ENCODE measurements around the gene MBP. TPM values are rescaled to one million over a fixed set of nuclear protein-coding genes. Genes with fewer than 3 reads are reported as not detected.
"Not testable (repeated sequence)": the region's sequence is repeated elsewhere in the genome, so short reads cannot be mapped to it uniquely, and the experiment has no call there.

Gene MBP
- total RNA-seq, 1 experiment from 2014 or later = not detected

DNA sequence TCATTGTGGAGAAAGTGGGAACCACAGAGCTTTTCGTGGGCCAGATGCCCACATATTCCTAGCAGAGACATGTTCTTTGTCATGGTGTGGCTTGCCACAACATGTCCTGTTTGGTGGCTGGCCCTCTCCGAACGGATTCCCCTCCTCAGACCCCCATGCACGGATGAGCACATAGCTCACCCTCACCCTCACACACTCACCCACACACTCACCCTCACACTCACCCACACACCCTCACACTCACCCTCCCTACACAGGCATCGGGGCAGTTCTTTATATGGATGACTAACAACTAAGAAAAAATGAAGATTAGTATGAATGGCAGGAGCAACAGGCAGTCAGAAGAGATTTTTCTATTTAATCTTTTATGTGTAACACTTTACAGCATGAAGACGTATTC is 160.3 kb downstream of the MBP start:
- no peak overlapping the region for H3K27ac ChIP-seq (ENCODE audit: low read depth, low read length, poor library complexity, severe bottlenecking)
- CTCF ChIA-PET = no interaction called here
- no peaks in the 10 kb centered on the region for H3K27me3 ChIP-seq (replicated peaks; ENCODE audit: insufficient read depth, low read depth, low read length, poor library complexity)
- H3K9me3 ChIP-seq (ENCODE audit: low read depth, low read length, poor library complexity, severe bottlenecking) = no peaks in the 10 kb centered on the region
- no peak overlapping the region for H3K4me3 ChIP-seq (ENCODE audit: low read depth, low read length, poor library complexity, severe bottlenecking)
- no peaks in the 10 kb centered on the region for H3K4me1 ChIP-seq (ENCODE audit: insufficient read depth, low read length, poor library complexity, severe bottlenecking)
- no TSS peak for BruUV-seq (replicated peaks)
- DNase-seq (ENCODE audit: low spot score) = no peak
- POLR2A ChIA-PET (ENCODE audit: low non-redundant PET) = no interaction called here
- H3K36me3 ChIP-seq (ENCODE audit: insufficient read depth, low read length, poor library complexity, severe bottlenecking) = no peaks in the 10 kb centered on the region
- intact Hi-C loops (cut with micrococcal nuclease; ENCODE audit: unreplicated experiment) = no loop called here
- TF ChIP-seq, protein P1, sequence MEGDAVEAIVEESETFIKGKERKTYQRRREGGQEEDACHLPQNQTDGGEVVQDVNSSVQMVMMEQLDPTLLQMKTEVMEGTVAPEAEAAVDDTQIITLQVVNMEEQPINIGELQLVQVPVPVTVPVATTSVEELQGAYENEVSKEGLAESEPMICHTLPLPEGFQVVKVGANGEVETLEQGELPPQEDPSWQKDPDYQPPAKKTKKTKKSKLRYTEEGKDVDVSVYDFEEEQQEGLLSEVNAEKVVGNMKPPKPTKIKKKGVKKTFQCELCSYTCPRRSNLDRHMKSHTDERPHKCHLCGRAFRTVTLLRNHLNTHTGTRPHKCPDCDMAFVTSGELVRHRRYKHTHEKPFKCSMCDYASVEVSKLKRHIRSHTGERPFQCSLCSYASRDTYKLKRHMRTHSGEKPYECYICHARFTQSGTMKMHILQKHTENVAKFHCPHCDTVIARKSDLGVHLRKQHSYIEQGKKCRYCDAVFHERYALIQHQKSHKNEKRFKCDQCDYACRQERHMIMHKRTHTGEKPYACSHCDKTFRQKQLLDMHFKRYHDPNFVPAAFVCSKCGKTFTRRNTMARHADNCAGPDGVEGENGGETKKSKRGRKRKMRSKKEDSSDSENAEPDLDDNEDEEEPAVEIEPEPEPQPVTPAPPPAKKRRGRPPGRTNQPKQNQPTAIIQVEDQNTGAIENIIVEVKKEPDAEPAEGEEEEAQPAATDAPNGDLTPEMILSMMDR (conservative IDR thresholded peaks at IDR 0.05; ENCODE audit: low read depth, low read length) = no peak
- no peak for TF ChIP-seq EZH2 (IDR thresholded peaks at IDR 0.05; ENCODE audit: borderline replicate concordance, low read depth, low read length, poor library complexity, severe bottlenecking)

DNA sequence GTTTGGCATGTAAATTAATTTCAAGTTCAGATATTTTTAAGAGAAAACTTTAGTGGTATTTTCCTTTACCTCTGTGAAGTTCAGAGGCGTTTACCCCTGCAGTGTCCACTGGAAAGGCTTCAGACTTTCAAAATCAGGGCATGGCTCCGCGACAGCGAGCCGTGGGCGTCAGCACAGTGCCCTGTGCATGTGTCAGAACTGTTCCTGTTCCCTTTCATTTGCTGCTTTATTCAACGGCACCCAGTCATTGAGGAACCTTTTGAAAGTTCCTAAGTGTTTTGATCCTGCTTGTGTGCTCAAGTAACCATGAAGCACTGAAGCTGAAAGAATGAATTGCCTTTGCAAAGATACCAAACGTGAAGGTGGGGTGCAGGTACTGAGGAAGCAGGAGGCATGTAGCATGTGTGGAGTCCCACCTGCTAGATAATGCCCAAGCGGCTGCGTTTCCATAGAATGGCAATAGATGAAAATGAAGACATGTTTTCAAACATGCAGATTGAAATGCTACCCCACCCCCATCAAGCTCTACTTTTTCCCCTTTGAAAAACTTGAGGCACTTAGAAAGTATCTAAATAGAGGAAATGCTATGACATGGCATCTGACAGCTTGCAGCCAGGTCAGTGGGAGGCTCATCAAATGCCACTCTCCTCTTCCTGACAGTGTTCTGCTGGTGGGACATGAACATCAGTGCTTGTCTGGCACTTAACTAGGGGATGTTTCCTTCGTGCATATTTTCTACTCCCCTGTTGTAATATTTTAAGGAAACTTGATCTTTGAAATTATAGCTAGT is 161.6 kb downstream of the MBP start:
- no TSS peak for BruUV-seq (replicated peaks)
- Histone ChIP-seq H3K9me3 (ENCODE audit: low read depth, low read length, poor library complexity, severe bottlenecking) (no peaks in the 10 kb centered on the region), H3K27ac (ENCODE audit: low read depth, low read length, poor library complexity, severe bottlenecking) (no peak overlapping the region), H3K4me3 (ENCODE audit: low read depth, low read length, poor library complexity, severe bottlenecking) (no peak overlapping the region), H3K36me3 (ENCODE audit: insufficient read depth, low read length, poor library complexity, severe bottlenecking) (no peaks in the 10 kb centered on the region), H3K4me1 (ENCODE audit: insufficient read depth, low read length, poor library complexity, severe bottlenecking) (no peaks in the 10 kb centered on the region), H3K27me3 (replicated peaks; ENCODE audit: insufficient read depth, low read depth, low read length, poor library complexity) (no peaks in the 10 kb centered on the region)
- no peak for TF ChIP-seq EZH2 (IDR thresholded peaks at IDR 0.05; ENCODE audit: borderline replicate concordance, low read depth, low read length, poor library complexity, severe bottlenecking)
- TF ChIP-seq, protein P1 (conservative IDR thresholded peaks at IDR 0.05; ENCODE audit: low read depth, low read length) = no peak
- ChIA-PET CTCF (interaction anchor here (0.6 kb wide), 1 partner anchor 47 kb away, joined by 3 read pairs; no protein-coding TSS in a partner anchor), POLR2A (ENCODE audit: low non-redundant PET) (no interaction called here)
- no peak for DNase-seq (ENCODE audit: low spot score)
- intact Hi-C loops (cut with micrococcal nuclease; ENCODE audit: unreplicated experiment) = no loop called here

DNA sequence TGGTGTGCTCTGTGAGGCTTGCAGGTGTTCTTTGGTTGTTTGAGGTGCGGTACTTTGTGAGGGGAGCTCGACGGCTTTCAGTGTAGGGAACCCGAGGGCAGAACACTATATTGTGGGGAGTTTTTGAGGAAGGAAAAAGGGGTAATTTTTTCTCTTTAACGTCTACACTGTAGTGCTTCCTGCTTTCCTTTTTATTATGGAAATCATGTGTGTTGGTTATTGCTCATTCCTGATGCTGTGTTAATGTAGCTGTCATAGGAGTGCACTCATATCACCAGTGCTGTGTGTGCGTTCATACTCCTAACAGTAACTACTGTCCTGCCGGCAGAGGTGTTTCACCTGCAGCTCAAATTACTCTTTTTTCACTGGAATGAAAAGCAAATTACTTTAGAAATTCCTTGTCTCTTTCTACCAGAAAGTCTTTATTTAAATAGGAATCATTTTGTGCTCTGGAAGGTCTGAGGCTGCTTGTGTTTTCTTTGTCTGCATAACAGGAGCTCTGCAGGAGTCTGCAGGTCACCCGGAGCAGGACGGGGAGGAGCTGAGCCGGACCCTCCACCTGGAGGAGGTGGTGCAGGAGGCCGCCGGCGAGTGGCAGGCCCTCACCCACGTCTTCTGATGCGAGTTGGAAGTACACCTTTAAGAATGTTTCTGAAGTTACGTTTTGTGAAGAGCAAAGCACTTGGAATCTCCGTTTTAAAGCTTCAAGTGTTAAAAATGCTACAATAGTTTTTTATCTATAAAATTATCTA is 164.7 kb downstream of the MBP start:
- no peak overlapping the region for H3K27ac ChIP-seq (ENCODE audit: low read depth, low read length, poor library complexity, severe bottlenecking)
- CTCF ChIA-PET = no interaction called here
- POLR2A ChIA-PET (ENCODE audit: low non-redundant PET) = no interaction called here

DNA sequence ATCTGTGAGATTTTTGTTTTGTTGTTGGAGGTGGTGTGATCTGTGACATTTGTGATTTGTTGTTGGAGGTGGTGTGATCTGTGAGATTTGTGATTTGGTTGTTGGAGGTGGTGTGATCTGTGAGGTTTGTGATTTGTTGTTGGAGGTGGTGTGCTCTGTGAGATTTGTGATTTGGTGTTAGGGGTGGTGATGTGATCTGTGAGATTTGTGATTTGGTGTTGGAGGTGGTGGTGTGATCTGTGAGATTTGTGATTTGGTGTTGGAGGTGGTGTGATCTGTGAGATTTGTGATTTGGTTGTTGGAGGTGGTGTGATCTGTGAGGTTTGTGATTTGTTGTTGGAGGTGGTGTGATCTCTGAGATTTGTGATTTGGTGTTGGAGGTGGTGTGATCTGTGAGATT is 165.3 kb downstream of the MBP start:
- H3K9me3 ChIP-seq (ENCODE audit: low read depth, low read length, poor library complexity, severe bottlenecking); POLR2A ChIA-PET (ENCODE audit: low non-redundant PET); CTCF ChIA-PET: not testable (repeated sequence)

More for the DNA sequence above, 164.7 kb downstream of the MBP start:
- Histone ChIP-seq H3K4me1 (ENCODE audit: insufficient read depth, low read length, poor library complexity, severe bottlenecking) (no peaks in the 10 kb centered on the region), H3K36me3 (ENCODE audit: insufficient read depth, low read length, poor library complexity, severe bottlenecking) (no peaks in the 10 kb centered on the region), H3K4me3 (ENCODE audit: low read depth, low read length, poor library complexity, severe bottlenecking) (no peak overlapping the region), H3K27me3 (replicated peaks; ENCODE audit: insufficient read depth, low read depth, low read length, poor library complexity) (no peaks in the 10 kb centered on the region), H3K9me3 (ENCODE audit: low read depth, low read length, poor library complexity, severe bottlenecking) (no peaks in the 10 kb centered on the region)
- intact Hi-C loops (cut with micrococcal nuclease; ENCODE audit: unreplicated experiment) = no loop called here
- BruUV-seq (replicated peaks) = no TSS peak
- no peak for DNase-seq (ENCODE audit: low spot score)
- no peak for TF ChIP-seq EZH2 (IDR thresholded peaks at IDR 0.05; ENCODE audit: borderline replicate concordance, low read depth, low read length, poor library complexity, severe bottlenecking)
- TF ChIP-seq, protein P1 (conservative IDR thresholded peaks at IDR 0.05; ENCODE audit: low read depth, low read length) = no peak

DNA sequence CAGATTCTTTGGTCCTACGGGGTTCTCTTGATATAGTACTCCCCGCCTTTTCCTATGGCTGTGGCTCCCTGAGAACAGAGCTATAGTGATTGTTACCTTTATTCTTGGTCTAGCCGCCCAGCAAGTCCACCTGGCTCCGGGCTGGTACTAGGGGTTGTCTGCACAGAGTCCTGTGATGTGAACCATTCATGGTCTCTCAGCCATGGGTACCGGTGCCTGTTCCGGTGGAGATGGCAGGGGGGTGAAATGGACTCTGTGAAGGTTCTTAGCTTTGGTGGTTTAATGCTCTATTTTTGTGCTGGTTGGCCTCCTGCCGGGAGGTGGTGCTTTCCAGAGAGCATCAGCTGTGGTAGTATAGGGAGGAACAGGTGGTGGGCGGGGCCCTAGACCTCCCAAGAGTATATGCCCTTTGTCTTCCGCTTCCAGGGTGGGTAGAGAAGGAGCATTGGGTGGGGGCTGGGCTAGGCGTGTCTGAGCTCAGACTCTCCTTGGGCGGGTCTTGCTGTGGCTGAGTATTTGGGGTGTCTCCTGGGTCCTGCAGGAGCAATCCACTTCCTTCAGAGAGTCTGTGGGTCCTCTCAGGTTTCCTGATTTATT is 166.9 kb downstream of the MBP start:
- POLR2A ChIA-PET (ENCODE audit: low non-redundant PET); DNase-seq (ENCODE audit: low spot score); CTCF ChIA-PET; H3K27ac ChIP-seq (ENCODE audit: low read depth, low read length, poor library complexity, severe bottlenecking); H3K9me3 ChIP-seq (ENCODE audit: low read depth, low read length, poor library complexity, severe bottlenecking); BruUV-seq (replicated peaks); H3K4me3 ChIP-seq (ENCODE audit: low read depth, low read length, poor library complexity, severe bottlenecking); H3K4me1 ChIP-seq (ENCODE audit: insufficient read depth, low read length, poor library complexity, severe bottlenecking); H3K27me3 ChIP-seq (replicated peaks; ENCODE audit: insufficient read depth, low read depth, low read length, poor library complexity); H3K36me3 ChIP-seq (ENCODE audit: insufficient read depth, low read length, poor library complexity, severe bottlenecking); intact Hi-C loops (cut with micrococcal nuclease; ENCODE audit: unreplicated experiment): not testable (repeated sequence)

More for the DNA sequence above, 165.3 kb downstream of the MBP start:
- H3K27me3 ChIP-seq (replicated peaks; ENCODE audit: insufficient read depth, low read depth, low read length, poor library complexity); H3K36me3 ChIP-seq (ENCODE audit: insufficient read depth, low read length, poor library complexity, severe bottlenecking); H3K27ac ChIP-seq (ENCODE audit: low read depth, low read length, poor library complexity, severe bottlenecking); BruUV-seq (replicated peaks); H3K4me3 ChIP-seq (ENCODE audit: low read depth, low read length, poor library complexity, severe bottlenecking); intact Hi-C loops (cut with micrococcal nuclease; ENCODE audit: unreplicated experiment); H3K4me1 ChIP-seq (ENCODE audit: insufficient read depth, low read length, poor library complexity, severe bottlenecking); DNase-seq (ENCODE audit: low spot score): not testable (repeated sequence)
